CD4-positive, alpha-beta T cell (primary cell): ENCODE data around the gene ADK. TPM values are rescaled to one million over a fixed set of nuclear protein-coding genes. Genes with fewer than 3 reads are reported as not detected.

Experiments used
- ATAC-seq: fragments of 200-7000 bp; cut with Tn5 transposase; one replicate; pipeline ENCODE4 v1.10.0; 2022; ENCODE audit warnings: mild to moderate bottlenecking; ENCODE audit not compliant: poor library complexity
- CTCF ChIA-PET: fragments of 350-600 bp; sonication (Branson Sonifier 250); formaldehyde crosslinking; loops from one replicate; lab custom pipeline; 2021; ENCODE audit warnings: antibody characterized with exemption, inconsistent platforms; lab: Charles Lee
- POLR2A ChIA-PET: fragments of 350-600 bp; sonication (Branson Sonifier 250); formaldehyde crosslinking; loops from one replicate; lab custom pipeline; 2021; ENCODE audit warnings: antibody characterized with exemption, inconsistent platforms; lab: Charles Lee
- DNase-seq, 14 experiments: peaks; one replicate each; pipeline ENCODE4 v3.0.0-alpha.2; 2013 to 2020; ENCODE audit warnings: mixed read lengths in 2 of 14
- H3K27ac ChIP-seq, 2 donors: one replicate each; pipeline versions ENCODE4 v1.5.1 to v1.7.0; 2013; ENCODE audit warnings: low read length in 2 of 2, low read depth in 1 of 2, mild to moderate bottlenecking in 1 of 2
- H3K27me3 ChIP-seq, 2 experiments: 1 replicate in 1 of 2; 2 replicates in 1 of 2; pipeline versions ENCODE4 v1.6.1 to v1.7.0; 2013; ENCODE audit warnings: low read length in 2 of 2, control low read depth in 1 of 2, mild to moderate bottlenecking in 1 of 2, moderate library complexity in 1 of 2; ENCODE audit not compliant: insufficient read depth in 2 of 2, control insufficient read depth in 1 of 2
- H3K36me3 ChIP-seq: one replicate; pipeline ENCODE4 v1.6.1; 2013; ENCODE audit warnings: low read length, control low read depth; ENCODE audit not compliant: insufficient read depth
- H3K4me1 ChIP-seq: one replicate; pipeline ENCODE4 v1.6.1; 2013; ENCODE audit warnings: low read length, control low read depth; ENCODE audit not compliant: insufficient read depth
- H3K4me3 ChIP-seq: one replicate; pipeline ENCODE4 v1.5.1; 2013; ENCODE audit warnings: mild to moderate bottlenecking, low read length, moderate library complexity
- H3K9me3 ChIP-seq, 2 experiments: 1 replicate in 1 of 2; 2 replicates in 1 of 2; pipeline versions ENCODE4 v1.6.1 to v1.7.0; 2013; ENCODE audit warnings: low read length in 2 of 2, mild to moderate bottlenecking in 2 of 2, control low read depth in 1 of 2, moderate library complexity in 1 of 2; ENCODE audit not compliant: control insufficient read depth in 1 of 2, insufficient read depth in 1 of 2
- H3K27ac Mint-ChIP-seq: one replicate; pipeline ENCODE4 v1.8.0; 2020; ENCODE audit warnings: mixed read lengths
- H3K27me3 Mint-ChIP-seq: one replicate; pipeline ENCODE4 v1.8.0; 2021; ENCODE audit warnings: mixed read lengths
- H3K36me3 Mint-ChIP-seq: one replicate; pipeline ENCODE4 v1.8.0; 2021; ENCODE audit warnings: low read depth, mixed read lengths
- H3K4me1 Mint-ChIP-seq: one replicate; pipeline ENCODE4 v1.8.0; 2021; ENCODE audit warnings: low read depth, mixed read lengths
- H3K4me3 Mint-ChIP-seq: one replicate; pipeline ENCODE4 v1.8.0; 2020; ENCODE audit warnings: mild to moderate bottlenecking, mixed read lengths
- H3K9me3 Mint-ChIP-seq: one replicate; pipeline ENCODE4 v1.8.0; 2020; ENCODE audit warnings: mixed read lengths
- CTCF ChIP-seq: fragments of 200-600 bp; IDR thresholded peaks from one replicate; pipeline ENCODE4 v1.8.0; 2022; ENCODE audit warnings: antibody characterized with exemption, mild to moderate bottlenecking
- intact Hi-C, 2 experiments: fragments of 100-400 bp; cut with DNase I in 1 of 2; cut with micrococcal nuclease in 1 of 2; formaldehyde crosslinking; loops; one replicate each; pipeline versions ENCODE4 v1.15.1 to v1.9.0; 2023 to 2025; cut with DNase I, micrococcal nuclease
- total RNA-seq, 174 experiments: library from RNA in 2 of 174; stranded (reverse) in 2 of 174; gene quantifications; one replicate each; pipeline ENCODE4 v1.2.3 and lab custom pipeline; 2021 to 2026

The ADK gene
- total RNA-seq, 2 experiments from 2014 or later = 15.3 to 17.6 TPM

- H3K36me3 Mint-ChIP-seq = peaks cover 3% of the 10 kb centered on the region
- ATAC-seq = no peak
Observed at GRCh38 chr10:74436523-74437170, 285.6 kb downstream of the ADK start.

GRCh38 chr10:74437822-74438221 lies 286.8 kb downstream of the ADK start:
- Histone ChIP-seq H3K4me1 (no peaks in the 10 kb centered on the region), H3K27me3 (no peaks in the 10 kb centered on the region), H3K27ac (no peak overlapping the region), H3K4me3 (no peak overlapping the region), H3K36me3 (no peaks in the 10 kb centered on the region), H3K9me3 (no peaks in the 10 kb centered on the region)
- Mint-ChIP-seq H3K36me3 (peaks cover 4% of the 10 kb centered on the region), H3K4me3 (no peak overlapping the region), H3K27me3 (no peaks in the 10 kb centered on the region), H3K9me3 (no peaks in the 10 kb centered on the region), H3K4me1 (peaks cover 19% of the 10 kb centered on the region), H3K27ac (peak overlapping the region; percentile 63)
- ATAC-seq = no peak
- ChIA-PET CTCF (no interaction called here), POLR2A (interaction anchor here (0.6 kb wide), 2 partner anchors 224 to 231 kb away, joined by 3 read pairs; no protein-coding TSS in a partner anchor)
- DNase-seq = no peak
- intact Hi-C loops = no loop called here
- no peak for TF ChIP-seq CTCF

More at GRCh38 chr10:74436523-74437170, 285.6 kb downstream of the ADK start:
- Mint-ChIP-seq H3K4me3 (no peak overlapping the region), H3K9me3 (no peaks in the 10 kb centered on the region), H3K4me1 (peaks cover 19% of the 10 kb centered on the region), H3K27ac (no peak overlapping the region), H3K27me3 (no peaks in the 10 kb centered on the region)
- intact Hi-C loops = no loop called here
- DNase-seq = no peak
- Histone ChIP-seq H3K27ac (no peak overlapping the region), H3K36me3 (no peaks in the 10 kb centered on the region), H3K4me1 (no peaks in the 10 kb centered on the region), H3K9me3 (no peaks in the 10 kb centered on the region), H3K4me3 (no peak overlapping the region), H3K27me3 (no peaks in the 10 kb centered on the region)
- POLR2A ChIA-PET = no interaction called here
- CTCF ChIA-PET = no interaction called here
- TF ChIP-seq CTCF = no peak

GRCh38 chr10:74439213-74439612 lies 288.2 kb downstream of the ADK start:
- CTCF ChIA-PET = no interaction called here
- ATAC-seq (no peak), DNase-seq (peak in 1 of 14 experiments; percentile 1)
- Mint-ChIP-seq H3K36me3 (peaks cover 4% of the 10 kb centered on the region), H3K27me3 (no peaks in the 10 kb centered on the region), H3K4me3 (no peak overlapping the region), H3K9me3 (no peaks in the 10 kb centered on the region), H3K27ac (peak overlapping the region; percentile 63), H3K4me1 (peaks cover 19% of the 10 kb centered on the region)
- intact Hi-C loops = no loop called here
- no peaks in the 10 kb centered on the region for H3K4me1 ChIP-seq
- no peaks in the 10 kb centered on the region for H3K27me3 ChIP-seq
- POLR2A ChIA-PET = no interaction called here
- H3K36me3 ChIP-seq = no peaks in the 10 kb centered on the region
- no peaks in the 10 kb centered on the region for H3K9me3 ChIP-seq
- no peak for TF ChIP-seq CTCF
- peak overlapping the region in 1 of 2 donors; percentile 40 for H3K27ac ChIP-seq
- no peak overlapping the region for H3K4me3 ChIP-seq
